Cerebellar cortex (tissue), 1 donor: Measurements from ENCODE around the gene LTB.
A peak's percentile ranks its signal among the peaks of the same experiment; 100 is the strongest.

Source experiments
- DNase-seq: peaks from one replicate; pipeline ENCODE4 v3.0.0-alpha.2; 2015; ENCODE audit warnings: low spot score

LTB gene

DNA sequence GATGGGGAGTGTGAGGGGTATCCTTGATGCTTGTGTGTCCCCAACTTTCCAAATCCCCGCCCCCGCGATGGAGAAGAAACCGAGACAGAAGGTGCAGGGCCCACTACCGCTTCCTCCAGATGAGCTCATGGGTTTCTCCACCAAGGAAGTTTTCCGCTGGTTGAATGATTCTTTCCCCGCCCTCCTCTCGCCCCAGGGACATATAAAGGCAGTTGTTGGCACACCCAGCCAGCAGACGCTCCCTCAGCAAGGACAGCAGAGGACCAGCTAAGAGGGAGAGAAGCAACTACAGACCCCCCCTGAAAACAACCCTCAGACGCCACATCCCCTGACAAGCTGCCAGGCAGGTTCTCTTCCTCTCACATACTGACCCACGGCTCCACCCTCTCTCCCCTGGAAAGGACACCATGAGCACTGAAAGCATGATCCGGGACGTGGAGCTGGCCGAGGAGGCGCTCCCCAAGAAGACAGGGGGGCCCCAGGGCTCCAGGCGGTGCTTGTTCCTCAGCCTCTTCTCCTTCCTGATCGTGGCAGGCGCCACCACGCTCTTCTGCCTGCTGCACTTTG is 6.8 kb downstream of the LTB start, which contains the start of gene TNF:
Gene TNF, plus strand, starts transcription at position 231 of the 567 bp plus-strand sequence. Its CDS starts 177 bp downstream, at position 408.
- DNase-seq, result no peak

DNA sequence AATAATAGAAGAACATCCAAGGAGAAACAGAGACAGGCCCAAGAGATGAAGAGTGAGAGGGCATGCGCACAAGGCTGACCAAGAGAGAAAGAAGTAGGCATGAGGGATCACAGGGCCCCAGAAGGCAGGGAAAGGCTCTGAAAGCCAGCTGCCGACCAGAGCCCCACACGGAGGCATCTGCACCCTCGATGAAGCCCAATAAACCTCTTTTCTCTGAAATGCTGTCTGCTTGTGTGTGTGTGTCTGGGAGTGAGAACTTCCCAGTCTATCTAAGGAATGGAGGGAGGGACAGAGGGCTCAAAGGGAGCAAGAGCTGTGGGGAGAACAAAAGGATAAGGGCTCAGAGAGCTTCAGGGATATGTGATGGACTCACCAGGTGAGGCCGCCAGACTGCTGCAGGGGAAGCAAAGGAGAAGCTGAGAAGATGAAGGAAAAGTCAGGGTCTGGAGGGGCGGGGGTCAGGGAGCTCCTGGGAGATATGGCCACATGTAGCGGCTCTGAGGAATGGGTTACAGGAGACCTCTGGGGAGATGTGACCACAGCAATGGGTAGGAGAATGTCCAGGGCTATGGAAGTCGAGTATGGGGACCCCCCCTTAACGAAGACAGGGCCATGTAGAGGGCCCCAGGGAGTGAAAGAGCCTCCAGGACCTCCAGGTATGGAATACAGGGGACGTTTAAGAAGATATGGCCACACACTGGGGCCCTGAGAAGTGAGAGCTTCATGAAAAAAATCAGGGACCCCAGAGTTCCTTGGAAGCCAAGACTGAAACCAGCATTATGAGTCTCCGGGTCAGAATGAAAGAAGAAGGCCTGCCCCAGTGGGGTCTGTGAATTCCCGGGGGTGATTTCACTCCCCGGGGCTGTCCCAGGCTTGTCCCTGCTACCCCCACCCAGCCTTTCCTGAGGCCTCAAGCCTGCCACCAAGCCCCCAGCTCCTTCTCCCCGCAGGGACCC is 7.8 kb downstream of the LTB start:
- no peak for DNase-seq

DNA sequence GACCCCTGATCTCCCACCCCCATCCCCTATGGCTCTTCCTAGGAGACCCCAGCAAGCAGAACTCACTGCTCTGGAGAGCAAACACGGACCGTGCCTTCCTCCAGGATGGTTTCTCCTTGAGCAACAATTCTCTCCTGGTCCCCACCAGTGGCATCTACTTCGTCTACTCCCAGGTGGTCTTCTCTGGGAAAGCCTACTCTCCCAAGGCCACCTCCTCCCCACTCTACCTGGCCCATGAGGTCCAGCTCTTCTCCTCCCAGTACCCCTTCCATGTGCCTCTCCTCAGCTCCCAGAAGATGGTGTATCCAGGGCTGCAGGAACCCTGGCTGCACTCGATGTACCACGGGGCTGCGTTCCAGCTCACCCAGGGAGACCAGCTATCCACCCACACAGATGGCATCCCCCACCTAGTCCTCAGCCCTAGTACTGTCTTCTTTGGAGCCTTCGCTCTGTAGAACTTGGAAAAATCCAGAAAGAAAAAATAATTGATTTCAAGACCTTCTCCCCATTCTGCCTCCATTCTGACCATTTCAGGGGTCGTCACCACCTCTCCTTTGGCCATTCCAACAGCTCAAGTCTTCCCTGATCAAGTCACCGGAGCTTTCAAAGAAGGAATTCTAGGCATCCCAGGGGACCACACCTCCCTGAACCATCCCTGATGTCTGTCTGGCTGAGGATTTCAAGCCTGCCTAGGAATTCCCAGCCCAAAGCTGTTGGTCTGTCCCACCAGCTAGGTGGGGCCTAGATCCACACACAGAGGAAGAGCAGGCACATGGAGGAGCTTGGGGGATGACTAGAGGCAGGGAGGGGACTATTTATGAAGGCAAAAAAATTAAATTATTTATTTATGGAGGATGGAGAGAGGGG is 8.8 kb downstream of the LTB start:
- DNase-seq, result no peak

DNA sequence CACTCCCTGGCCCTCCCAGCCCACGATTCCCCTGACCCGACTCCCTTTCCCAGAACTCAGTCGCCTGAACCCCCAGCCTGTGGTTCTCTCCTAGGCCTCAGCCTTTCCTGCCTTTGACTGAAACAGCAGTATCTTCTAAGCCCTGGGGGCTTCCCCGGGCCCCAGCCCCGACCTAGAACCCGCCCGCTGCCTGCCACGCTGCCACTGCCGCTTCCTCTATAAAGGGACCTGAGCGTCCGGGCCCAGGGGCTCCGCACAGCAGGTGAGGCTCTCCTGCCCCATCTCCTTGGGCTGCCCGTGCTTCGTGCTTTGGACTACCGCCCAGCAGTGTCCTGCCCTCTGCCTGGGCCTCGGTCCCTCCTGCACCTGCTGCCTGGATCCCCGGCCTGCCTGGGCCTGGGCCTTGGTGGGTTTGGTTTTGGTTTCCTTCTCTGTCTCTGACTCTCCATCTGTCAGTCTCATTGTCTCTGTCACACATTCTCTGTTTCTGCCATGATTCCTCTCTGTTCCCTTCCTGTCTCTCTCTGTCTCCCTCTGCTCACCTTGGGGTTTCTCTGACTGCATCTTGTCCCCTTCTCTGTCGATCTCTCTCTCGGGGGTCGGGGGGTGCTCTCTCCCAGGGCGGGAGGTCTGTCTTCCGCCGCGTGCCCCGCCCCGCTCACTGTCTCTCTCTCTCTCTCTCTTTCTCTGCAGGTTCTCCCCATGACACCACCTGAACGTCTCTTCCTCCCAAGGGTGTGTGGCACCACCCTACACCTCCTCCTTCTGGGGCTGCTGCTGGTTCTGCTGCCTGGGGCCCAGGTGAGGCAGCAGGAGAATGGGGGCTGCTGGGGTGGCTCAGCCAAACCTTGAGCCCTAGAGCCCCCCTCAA is 9.9 kb downstream of the LTB start, which contains the start of gene LTA:
Gene LTA, plus strand, starts transcription at position 249 of the 871 bp plus-strand sequence. Its CDS starts 454 bp downstream, at position 703.
- no peak for DNase-seq

DNA sequence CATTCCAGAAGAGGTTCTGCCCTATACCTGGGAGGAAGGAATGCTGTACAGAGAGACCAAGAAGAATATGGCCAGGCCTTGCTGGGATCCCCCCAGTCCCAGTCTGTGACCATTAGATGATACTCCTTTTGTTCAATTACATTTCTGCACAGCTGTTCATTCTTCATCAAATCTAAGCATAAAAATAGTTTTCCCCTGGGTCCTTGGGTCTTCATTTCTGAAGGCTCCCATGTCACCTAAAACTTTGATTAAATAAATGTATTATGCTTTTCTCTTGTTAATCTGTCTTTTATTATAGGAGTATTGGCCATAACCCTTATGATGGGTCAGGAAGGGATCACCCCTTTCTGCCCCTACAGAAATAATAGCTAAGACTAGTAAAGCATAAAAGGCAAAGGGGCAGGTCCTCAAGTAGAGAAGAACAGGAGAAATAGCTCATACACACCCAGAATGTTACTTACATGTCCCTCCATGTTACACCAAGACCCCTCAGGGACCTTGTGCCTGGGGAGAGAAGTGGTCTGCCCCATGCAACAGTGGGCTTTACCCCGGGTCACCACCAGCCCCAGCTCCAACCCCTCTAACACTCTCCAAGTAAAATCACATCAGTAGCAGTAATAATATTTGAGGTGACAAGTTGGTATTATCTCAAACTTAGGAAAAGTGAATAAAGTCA is 12.2 kb downstream of the LTB start:
- no peak for DNase-seq

DNA sequence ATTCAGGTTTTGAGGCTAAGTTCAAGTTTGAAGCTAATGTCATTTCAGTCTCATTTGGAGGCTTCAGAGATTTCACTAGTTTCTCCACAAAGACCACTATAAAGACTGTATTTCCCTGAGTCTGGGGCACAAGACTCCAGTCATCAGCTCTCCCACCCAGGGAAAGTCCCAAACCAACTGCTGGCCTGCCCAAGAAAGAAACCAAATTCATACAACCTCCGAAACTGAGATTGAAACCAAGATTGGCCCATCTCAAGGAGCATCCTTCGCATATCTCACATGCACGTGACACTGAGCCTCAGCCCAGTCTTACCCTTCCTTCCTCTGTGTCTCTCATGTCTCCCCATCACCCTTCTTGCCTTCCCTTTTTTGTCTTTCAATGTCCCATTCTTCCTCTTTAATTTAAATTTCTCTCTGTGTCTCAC is 13.7 kb downstream of the LTB start:
- DNase-seq, result no peak

DNA sequence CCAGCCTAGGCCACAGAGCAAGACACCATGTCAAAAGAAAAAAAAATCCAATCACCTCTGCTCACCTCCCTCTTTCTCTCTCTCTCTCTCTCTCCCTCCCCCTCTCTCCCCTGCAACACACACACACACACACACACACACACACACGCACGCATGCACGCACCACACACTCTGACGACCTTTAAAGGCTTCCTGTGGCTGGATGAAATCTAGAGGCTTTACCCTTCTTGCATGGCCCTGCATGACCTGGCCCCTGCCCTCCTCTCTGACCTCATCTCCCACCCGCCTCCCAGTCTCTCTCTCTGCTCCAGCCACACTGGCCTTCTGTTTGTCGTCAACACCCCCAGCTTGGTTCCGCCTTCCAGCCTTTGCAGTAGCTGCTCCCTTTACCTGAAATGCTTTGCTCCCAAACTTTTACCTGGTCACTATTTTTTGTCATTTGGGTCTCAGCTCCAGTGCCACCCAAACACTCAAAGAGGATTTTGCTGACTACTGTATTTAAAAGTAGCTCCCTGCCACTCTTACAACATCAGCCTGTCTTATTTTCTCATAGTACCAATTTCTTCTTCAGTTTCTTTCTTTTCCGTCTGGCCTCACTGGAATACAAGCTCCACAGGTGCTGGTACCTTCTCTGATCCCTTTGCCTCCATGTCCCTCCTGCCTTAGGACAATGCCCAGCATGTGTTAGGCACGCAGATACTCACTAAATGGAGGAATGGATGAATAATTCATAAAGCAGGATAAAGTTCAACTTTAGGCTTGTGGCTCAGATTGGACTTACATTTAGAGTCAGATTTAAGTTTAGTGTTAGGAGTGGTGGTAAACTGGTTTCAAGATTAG is 14.5 kb downstream of the LTB start:
- no peak for DNase-seq

DNA sequence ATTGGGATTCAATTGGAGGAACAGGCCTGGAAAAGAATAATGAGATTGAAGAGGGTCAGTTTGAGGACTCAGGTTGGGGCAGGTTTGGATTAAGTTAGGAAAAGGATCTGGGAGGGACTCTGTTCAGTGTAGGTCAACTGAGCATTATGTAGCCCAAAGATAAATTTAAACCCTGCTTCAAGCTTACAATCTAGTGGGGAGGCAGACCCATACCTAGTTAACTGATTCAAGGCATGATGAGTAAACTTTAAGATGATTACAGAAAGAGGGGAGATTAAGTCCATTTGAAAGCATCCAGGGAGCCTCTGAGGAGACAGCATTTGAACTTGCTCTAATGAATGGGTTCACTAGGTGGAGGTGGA is 21.5 kb downstream of the LTB start:
- DNase-seq, result no peak

DNA sequence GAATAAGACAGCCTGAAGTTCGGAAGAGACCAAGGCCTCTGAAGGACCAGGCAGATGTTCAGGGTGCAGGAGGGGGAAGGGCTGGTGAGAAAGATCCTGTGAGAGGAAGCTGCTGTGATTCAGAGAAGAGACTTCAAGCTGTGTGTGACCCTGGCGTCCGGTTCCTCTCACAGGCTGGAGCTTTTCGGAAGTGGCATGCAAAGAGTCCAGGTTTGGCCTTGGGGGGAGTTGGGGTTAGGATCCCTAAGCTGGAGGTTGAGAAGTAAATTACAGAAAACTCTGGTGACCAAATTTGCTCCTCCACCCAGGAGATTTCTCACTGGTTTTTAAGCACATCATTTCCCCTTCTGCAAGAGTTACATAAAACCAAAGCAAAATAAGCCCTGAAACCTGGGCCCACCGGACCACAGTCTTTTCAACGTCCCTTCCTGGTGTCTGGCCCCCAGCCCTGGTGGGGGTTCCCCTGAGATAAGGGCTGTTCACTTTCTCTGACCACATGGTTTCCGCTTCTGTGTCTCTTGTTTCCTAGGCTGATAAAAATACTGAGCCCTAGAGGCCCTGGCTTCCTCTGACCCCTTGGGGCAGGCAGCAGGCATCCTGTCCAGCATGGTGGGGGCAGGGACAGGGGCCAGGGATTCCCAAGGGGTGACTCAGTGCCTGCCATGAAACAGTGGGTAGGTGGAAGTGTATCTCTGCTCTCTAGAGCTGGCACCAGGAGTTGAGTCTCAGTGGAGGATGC is 22.1 kb downstream of the LTB start:
- no peak for DNase-seq

DNA sequence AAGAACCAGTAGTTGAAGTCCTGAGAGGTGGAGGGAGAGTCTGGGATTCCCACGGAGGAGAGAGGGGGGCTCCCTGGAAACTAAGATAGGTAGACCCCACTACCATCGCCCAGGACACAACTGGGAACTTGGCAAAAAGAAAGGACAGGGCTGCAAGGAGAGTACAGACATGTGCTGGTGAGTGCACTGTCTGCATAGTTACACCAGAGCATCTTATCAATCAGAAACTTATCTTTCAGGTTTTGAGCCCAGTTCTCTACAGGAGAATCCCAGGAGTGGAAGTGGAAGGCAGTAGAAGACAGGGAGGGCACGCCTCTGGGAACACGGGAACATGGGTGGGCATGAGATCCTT is 22.6 kb downstream of the LTB start:
- no peak for DNase-seq

DNA sequence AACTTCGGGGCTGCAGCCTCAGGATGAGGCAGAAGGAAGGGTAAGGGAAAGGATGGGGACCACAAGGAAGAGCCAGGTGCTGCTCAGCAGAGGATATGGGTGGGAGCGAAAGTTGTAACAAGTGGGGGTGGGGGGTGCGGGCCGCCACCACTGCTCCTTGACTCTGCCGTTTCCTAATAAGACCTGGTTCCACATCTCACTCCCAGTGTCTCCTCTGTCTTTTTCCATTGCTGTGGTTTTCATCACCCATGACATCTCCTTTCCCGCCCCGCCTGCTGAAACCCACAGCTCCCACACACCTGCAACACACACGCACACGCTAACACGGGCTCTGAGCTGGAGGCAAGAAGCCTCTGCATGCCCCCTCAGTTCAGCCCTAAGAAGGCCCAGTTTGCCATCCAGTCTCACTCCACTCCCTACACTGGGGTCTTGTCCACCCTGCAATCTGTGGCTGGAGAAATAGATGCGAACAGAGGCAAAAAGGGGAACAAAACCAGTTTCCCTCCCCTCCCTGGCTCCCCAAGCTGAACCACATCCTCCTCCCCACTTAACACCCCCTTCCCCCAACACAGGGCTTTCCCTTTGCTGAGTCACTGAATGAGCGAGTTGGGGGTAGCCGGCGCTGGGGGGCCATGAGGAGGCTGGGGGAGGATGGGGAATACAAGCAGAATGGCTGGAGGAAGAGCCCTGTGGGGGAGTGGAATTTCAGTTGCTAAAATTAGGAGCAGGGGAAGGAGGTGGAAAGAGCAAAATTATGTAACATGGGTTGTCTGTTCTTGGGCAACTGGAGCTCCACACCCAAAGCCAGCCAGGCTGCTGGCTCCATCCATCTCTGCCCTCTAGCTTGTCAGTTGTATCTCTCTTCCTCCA is 23.4 kb downstream of the LTB start:
- DNase-seq, result no peak

DNA sequence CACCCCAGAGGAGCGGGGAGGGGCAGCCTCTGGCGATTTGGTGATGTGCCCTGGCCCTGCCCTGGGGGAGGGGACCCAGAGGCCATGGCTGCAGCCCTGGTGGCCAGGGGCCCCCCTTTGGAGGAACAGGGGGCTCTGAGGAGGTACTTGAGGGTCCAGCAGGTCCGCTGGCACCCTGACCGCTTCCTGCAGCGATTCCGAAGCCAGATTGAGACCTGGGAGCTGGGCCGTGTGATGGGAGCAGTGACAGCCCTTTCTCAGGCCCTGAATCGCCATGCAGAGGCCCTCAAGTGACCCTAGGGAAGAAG is 24.0 kb downstream of the LTB start:
- no peak for DNase-seq

DNA sequence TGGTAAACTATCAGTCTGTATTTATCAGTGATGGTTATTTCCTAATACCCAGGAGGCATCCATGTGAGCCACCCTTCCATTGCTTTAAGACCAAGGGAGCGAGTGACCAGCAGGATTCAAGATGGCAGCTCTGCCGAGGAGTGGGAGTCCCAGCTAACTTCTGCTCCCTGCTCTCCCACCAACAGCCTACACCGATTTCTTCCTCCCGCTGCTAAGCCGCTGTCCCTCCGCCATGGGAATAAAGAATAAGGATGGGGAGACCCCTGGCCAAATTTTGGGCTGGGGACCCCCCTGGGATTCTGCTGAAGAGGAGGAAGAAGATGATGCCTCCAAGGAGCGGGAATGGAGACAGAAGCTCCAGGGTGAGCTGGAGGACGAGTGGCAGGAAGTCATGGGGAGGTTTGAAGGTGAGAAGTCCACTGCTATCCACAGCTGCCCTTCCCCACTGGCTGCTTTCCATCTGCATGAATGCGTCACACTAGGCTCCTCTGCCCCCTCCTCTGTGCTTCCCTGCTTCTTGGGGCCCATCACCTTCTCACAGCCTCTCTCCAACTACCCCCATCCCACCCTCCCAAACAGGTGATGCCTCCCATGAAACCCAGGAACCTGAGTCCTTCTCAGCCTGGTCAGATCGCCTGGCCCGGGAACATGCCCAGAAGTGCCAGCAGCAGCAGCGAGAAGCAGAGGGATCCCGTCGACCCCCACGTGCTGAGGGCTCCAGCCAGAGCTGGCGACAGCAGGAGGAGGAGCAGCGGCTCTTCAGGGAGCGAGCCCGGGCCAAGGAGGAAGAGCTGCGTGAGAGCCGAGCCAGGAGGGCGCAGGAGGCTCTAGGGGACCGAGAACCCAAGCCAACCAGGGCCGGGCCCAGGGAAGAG is 24.5 kb downstream of the LTB start:
- no peak for DNase-seq

DNA sequence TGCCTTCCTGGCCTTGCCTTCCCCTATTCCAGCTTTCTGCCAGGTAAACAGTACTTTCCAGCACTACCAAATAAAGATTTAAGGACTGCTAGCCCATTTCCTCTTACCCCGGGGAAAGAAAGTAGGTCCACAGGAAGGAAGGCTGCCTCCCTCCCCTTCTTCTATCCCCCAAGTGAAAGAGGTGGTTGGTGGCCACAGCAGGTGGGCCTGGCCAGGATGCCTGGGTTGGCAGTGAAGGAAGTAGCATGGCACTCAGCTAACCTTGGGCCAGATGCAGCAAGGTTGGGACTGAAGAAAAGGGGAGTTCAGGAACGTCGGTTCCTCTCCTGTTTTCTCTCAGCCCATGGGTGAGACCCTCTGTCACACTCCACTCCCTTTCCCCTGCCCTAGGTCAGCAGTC is 25.9 kb downstream of the LTB start:
- DNase-seq, result no peak

DNA sequence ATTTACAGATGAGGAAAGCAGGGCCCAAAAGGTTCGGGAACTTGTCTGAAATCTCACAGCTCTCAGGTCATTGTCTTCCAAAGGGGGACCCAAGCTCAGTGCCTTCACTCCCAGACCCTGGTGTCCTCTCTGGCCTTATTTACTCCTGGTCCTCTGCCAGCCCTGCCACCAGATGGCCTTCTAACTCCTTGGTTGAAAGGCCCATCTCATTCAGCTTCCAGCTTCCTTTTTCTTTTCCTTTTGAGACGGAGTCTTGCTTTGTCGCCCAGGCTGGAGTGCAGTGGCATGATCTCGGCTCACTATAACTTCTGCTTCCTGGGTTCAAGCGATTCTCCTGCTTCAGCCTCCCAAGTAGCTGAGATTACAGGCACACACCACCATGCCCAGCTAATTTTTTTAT is 30.9 kb downstream of the LTB start:
- DNase-seq, result peak; percentile 76

DNA sequence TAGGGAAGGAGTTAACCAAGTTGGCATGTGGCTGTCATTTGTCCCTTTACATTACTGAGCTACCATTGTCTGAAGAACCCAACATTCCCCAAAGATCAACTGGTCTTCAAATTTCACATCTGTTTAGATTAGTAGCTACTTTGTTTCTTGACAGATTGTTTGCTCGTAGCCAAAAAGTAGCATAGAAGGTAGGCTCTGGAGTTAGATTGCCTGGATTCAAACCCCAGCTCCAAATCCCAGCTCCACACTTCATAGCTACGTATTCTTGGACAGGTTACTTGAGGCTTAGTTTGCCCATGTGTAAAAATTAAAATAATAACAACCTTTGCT is 33.7 kb downstream of the LTB start:
- no peak for DNase-seq

DNA sequence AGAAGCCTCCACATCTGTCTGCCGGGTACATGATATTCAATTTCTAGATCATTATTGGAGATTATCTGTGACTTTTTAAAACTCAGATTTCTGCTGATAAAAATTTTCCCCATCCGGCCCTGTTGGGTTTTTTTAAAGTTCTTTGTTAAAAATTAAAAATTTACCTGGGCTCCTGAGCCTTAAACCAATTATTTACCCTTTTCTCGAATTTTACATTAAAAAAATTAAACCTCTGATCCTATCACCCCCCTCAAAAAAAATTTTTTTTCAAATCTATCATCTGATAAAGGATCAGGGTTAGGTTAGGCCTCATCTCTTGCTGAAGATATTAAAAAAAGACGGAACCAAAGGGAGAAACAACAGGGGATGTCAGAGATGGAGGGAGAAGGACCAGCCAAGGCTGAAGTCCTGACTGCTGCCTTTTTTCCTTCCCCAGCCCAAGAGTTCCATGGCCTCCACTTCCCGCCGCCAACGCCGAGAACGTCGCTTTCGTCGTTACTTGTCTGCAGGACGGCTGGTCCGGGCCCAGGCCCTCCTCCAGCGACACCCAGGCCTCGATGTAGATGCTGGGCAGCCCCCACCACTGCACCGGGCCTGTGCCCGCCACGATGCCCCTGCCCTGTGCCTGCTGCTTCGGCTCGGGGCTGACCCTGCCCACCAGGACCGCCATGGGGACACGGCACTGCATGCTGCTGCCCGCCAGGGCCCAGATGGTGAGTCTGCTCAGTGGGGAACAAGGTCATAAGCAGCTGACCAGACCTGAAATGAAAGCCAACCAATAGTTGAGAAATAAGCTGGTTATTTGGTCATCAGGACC is 34.3 kb downstream of the LTB start:
- DNase-seq, result no peak
